T-helper 1 cell (primary cell): ENCODE results near the gene SMIM1.

Experiments
- DNase-seq, 5 donors: peaks; one replicate each; pipeline ENCODE4 v3.0.0-alpha.2; 2012 to 2020

Gene SMIM1

GRCh38 chr1:3759796-3760195 is 12.8 kb upstream of the SMIM1 start:
- DNase-seq: no peak

- no peak for DNase-seq
Observed at GRCh38 chr1:3761296-3762010, 11.1 kb upstream of the SMIM1 start.

- no peak for DNase-seq
Observed at GRCh38 chr1:3762151-3762872, 10.2 kb upstream of the SMIM1 start.

GRCh38 chr1:3762873-3763228 is 9.7 kb upstream of the SMIM1 start:
- DNase-seq: no peak

- DNase-seq: no peak
Observed at GRCh38 chr1:3763351-3764125, 9.0 kb upstream of the SMIM1 start.

GRCh38 chr1:3767328-3767925 is 5.1 kb upstream of the SMIM1 start:
- DNase-seq: no peak

GRCh38 chr1:3768811-3769390 is 3.6 kb upstream of the SMIM1 start:
- no peak for DNase-seq

GRCh38 chr1:3770047-3770765 is 2.3 kb upstream of the SMIM1 start:
- DNase-seq: no peak

GRCh38 chr1:3771108-3772026 is 1.2 kb upstream of the SMIM1 start:
- DNase-seq: no peak

GRCh38 chr1:3772027-3772714 is 378 bp upstream of the SMIM1 start:
- DNase-seq: peak; percentile 83 to 87 (median 86)

- no peak for DNase-seq
Observed at GRCh38 chr1:3773572-3774275, 1.2 kb downstream of the SMIM1 start.

- no peak for DNase-seq
Observed at GRCh38 chr1:3774276-3774945, 1.9 kb downstream of the SMIM1 start.

GRCh38 chr1:3774946-3775489 is 2.5 kb downstream of the SMIM1 start:
- DNase-seq: no peak

GRCh38 chr1:3775490-3776230 is 3.1 kb downstream of the SMIM1 start:
- peak in 3 of 5 donors; percentile 29 to 64 (median 39) for DNase-seq

GRCh38 chr1:3776231-3776961 is 3.8 kb downstream of the SMIM1 start:
- DNase-seq: no peak

- DNase-seq: no peak
Observed at GRCh38 chr1:3777078-3777547, 4.6 kb downstream of the SMIM1 start.
